GM21367 (cell line): ENCODE measurements around the gene ABL2.
"Not testable (repeated sequence)": the region's sequence is repeated elsewhere in the genome, so short reads cannot be mapped to it uniquely, and the experiment has no call there.

Experiments
- ATAC-seq: cut with Tn5 transposase; IDR thresholded peaks from one replicate; pipeline ENCODE4 v1.9.1; 2021; ENCODE audit not compliant: unreplicated experiment

Gene ABL2

GRCh38 chr1:179229214-179230140, at the start of gene ABL2:
ABL2 (minus strand) TSS chr1:179229677; CDS start chr1:179229397, 280 bp downstream.
- peak; percentile 46 for ATAC-seq

DNA sequence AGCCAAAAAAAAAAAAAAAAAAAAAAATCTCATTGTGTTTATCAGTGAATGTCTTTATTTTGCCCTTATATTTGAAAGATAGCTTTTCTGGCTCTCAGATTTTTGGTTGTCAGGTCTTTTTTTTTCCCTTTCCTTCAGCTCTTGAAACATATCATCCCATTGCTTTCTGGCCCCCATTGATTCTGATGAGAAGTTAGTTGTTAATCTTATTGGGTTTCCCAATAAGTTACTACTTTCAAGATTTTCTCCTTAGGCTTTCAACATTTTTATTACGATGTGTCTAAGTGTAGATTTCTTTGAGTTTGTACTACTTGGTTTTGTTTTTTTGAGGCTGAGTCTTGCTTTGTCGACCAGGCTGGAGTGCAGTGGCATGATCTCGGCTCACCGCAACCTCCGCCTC, 49.4 kb upstream of the ABL2 start:
- ATAC-seq, result no peak

DNA sequence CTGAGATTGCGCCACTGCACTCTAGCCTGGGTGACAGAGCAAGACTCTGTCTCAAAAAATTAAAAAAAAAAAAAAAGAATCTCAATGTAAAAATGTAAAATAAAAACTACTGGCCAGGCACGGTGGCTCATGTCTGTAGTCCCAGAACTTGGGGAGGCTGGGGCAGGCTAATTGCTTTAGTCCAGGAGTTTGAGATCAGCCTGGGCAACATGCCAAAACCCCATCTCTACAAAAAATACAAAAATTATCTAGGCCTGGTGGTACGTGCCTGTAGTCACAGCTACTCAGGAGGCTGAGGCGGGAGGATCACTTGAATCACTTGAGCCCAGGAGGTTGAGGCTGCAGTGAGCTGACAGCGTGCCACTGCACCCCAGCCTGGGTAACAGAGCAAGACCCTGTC, 44.9 kb upstream of the ABL2 start:
- not testable (repeated sequence) for ATAC-seq

GRCh38 chr1:179269071-179269470, 39.6 kb upstream of the ABL2 start:
- no peak for ATAC-seq

GRCh38 chr1:179264507-179264906, 35.0 kb upstream of the ABL2 start:
- no peak for ATAC-seq

DNA sequence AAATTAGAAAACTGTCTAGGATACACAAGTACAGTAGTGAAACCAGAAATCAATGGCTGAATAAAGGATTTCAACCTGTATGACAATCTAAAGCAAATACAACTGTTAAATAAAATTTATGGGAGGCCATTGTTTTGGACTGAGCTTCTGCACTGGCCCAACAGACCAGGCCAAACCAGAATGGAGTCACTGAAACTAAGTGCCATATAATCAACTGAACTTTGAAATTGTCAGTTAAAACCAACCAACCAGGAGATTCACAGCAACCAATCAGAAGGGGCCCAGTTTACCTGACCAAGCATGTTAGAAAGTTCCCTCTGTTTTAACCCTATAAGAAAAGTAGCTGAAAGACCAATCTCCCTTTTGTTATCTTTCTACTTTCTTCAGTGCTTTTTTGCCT, 33.6 kb upstream of the ABL2 start:
- no peak for ATAC-seq

DNA sequence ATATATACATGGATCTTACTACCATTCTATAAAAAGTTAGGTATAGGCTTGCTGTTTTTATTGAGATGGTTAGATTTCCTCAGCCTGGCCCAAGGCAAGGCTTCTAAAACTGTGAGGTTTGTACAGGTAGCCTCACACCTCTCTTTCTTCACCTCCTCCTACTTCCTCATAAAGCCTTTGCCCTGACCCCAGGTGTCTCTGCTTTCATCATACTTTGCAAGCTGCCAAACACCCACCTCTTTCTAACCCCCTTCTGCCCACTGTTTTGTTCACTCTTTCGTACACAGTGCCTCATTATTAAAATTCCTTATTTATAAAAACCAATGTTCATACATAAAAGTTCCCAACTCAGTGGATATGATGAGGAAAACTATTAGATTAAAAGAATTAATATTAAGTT, 32.7 kb upstream of the ABL2 start:
- no peak for ATAC-seq

GRCh38 chr1:179253286-179253972, 24.0 kb upstream of the ABL2 start:
- no peak for ATAC-seq

- no peak for ATAC-seq
Observed at GRCh38 chr1:179252606-179253005, 23.1 kb upstream of the ABL2 start.

DNA sequence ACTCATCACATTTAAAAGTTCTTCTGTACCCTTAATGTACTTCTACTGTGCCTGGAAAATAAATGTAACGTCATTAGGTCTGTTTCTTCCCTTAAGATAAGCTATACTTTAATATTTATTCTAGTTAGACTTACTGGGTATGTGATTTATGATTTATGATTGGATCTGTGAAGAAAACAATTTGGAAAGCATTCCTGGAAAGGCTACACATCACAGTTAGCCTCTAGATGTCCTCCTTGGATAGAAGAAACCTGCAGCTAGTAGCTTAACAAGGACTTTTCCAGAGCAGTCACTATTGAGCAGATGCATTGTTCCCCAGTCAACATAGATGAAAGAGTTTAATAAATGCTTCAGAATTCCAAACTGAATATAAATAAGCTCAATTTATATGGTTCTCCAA, 22.2 kb upstream of the ABL2 start:
- ATAC-seq, result no peak

DNA sequence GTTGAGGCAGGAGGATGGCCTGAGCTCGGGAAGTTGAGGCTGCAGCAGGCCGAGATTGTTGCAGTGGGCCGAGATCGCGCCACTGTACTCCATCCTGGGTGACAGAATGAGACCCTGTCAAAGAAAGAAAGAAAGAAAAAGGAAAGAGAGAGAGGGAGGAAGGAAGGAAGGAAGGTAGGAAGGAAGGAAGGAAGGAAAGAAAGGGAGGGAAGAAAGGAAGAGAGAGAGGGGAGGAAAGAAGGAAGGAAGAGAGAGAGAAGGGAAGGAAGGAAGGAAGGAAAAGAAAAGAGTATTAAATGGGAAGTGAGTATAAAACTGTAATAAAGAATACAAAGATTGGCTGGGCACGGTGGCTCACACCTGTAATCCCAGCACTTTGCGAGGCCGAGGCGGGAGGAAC, 18.4 kb upstream of the ABL2 start:
- no peak for ATAC-seq

DNA sequence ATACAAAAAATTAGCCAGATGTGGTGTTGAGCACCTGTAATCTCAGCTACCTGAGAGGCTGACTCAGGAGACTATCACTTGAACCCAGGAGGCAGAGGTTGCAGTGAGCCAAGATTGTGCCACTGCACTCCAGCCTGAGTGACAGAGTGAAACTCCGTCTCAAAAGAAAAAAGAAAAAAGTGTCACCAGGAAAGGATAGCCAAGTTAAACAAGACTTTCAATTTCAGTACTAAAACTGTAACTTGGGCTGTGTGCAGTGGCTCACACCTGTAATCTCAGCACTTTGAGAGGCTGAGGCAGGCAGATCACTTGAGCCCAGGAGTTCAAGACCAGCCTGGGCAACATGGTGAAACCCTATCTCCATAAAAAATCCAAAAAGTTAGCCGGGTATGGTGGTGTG, 15.9 kb upstream of the ABL2 start:
- ATAC-seq, result not testable (repeated sequence)

DNA sequence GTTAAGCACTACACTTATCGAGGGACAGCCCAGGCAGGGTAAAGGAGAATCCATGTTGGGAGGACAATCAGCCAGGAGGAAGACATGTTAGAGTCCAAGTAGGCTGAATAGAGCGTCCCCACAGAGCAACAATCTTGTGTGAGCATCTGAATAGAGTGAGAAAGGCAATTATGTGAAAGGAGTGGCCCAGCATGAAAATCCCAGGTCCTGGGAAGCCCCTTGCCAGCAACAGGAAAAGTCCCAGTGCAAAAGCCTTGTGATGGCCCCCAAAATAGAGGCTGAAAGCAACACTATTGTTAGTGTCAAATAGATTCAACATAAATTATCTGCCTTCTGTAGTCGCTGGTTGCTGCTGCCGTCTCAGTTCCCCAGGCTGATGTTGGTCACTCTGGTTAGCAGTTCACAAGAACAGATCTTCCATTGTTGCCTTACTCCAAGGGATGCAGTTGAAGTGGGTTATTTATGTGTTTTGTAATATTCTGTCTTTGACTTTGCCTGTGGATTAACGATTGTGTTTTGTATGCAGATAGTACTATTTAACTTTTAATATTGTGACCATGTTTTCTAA, 12.1 kb upstream of the ABL2 start:
- no peak for ATAC-seq

- ATAC-seq, result no peak
Observed at GRCh38 chr1:179237222-179237621, 7.7 kb upstream of the ABL2 start.

DNA sequence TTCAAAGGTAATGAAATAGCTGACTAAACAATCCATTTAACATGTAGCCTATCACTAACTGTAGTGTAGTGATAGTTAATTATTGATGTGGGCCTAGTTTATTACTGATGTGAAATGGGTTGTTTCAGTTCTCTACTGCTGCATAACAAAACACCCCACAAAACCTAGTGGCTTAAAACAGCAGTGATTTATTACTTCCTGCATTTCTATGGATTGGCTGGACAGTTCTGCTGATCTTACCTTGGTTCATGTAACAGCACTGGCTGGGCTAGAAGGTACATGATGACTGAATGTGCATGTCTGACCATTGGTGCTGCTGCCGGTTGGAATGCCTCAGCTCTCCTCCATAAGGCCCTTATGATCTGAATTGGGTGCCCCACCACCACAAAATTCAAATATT, 5.4 kb upstream of the ABL2 start:
- no peak for ATAC-seq

DNA sequence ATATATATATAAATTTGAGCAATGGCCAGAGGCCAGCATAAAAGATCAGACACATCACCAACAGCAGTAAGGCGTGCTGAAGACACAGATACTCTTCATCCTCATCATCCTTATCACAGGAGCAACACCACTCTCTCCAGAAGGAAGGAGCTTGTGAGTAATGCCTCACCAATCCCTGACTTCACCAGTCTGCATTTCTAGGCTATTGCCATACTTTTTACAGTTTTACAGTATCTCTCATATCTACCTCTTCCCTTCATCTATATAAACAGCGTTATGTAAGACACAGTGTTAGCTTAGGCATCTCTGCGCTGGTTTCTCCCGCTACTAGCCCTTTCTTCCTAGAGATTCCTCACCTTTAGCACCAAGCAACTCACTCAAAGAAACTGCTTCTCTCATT, 2.4 kb upstream of the ABL2 start:
- ATAC-seq, result no peak

- no peak for ATAC-seq
Observed at GRCh38 chr1:179230721-179231120, 1.2 kb upstream of the ABL2 start.

- no peak for ATAC-seq
Observed at GRCh38 chr1:179230251-179230650, 774 bp upstream of the ABL2 start.

DNA sequence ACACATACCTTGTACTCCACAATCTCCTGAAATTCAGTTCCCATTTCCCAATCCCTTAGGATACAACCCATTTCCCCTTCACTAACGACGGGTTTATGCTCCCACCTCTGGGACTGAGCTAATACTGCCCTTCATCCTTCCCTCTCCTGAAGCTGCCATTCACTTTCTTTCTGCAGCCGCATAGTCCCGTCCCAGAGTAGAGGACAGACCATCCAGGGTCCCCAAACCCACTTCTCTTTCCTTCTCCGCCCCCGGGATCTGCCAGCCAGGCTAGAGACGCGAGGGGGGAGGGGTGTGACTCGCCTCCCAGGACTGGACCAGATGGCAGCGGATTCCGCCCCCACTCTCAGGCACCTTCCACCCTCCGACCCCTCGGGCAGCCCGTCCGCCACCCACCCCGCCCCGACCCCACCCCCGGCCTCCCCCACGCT, 679 bp downstream of the ABL2 start:
- peak; percentile 34 for ATAC-seq

GRCh38 chr1:179226738-179227137, 2.7 kb downstream of the ABL2 start:
- ATAC-seq, result no peak

- ATAC-seq, result not testable (repeated sequence)
Observed at GRCh38 chr1:179224466-179224865, 5.0 kb downstream of the ABL2 start.

DNA sequence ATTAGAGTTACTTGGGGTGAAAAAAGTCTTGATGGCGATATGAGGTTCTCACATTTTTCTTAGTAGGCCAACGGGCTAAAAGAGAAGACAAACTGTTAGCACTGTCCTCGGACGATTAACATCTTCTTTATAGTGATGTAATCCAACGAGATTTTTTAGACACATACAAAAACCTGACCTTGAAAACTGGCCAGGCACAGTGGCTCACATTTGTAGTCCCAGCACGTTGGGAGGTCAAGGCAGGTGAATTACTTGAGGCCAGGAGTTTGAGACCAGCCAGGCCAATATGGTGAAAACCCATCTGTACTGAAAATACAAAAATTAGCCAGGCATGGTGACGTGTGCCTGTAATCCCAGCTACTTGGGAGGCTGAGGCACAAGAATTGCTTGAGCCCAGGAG, 8.4 kb downstream of the ABL2 start:
- not testable (repeated sequence) for ATAC-seq
